ACHN (cell line): ENCODE measurements around the gene ATP8A2.

Experiments
- DNase-seq: peaks from one replicate; pipeline ENCODE4 v3.0.0-alpha.2; 2015
- in situ Hi-C: cut with HindIII; loops from 2 replicates; pipeline ENCODE4 v1.10.0; 2017; ENCODE audit warnings: low sequenced_read_pairs, low pct_ligation_motif_present, low pct_unique_long_range_greater_than_20kb

Gene ATP8A2

DNA sequence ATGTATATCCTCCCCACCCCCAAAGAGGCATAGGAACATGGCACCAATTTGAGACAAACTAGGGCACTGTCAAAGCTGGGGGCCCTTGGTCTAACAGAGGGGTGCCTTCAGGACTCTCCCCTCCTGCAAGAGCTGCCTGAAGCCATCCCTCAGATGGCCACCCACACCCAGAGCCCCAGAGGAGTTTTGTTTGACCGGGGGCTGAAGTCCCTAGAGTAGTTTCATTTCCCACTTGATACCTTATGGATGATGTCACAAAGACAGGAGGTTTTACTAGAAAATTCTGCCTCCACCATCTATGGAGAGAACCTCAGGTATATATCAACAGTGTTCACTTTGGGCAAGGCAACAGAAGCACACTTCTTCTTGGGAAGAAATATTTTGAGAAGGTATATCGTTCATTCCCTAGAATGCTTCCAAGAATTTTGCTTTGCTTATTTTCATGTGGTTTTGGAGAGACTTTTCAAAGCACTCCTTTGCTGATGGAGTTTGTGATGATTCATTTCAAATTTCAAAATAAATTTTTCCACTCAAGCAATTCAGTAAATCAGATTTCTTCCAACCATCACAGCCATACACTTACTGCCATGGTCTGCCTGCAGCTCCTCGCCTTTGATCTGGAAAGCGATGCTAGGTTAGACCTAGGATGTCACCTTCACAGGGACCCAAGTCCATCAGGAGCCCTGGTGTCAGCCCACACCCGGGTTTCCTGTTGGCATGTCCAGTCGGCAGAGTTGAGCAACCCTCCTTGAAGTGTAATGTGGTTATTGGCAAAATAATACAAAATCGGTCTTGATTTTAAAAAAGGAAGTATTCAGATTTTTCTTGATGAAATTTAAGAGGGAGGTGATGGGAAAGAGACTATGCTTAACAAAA is 473.0 kb downstream of the ATP8A2 start:
- DNase-seq, result no peak
- in situ Hi-C loops, result no loop called here

GRCh38 chr13:25846222-25846984 is 474.6 kb downstream of the ATP8A2 start:
- in situ Hi-C loops, result no loop called here

GRCh38 chr13:25847145-25847544 is 475.4 kb downstream of the ATP8A2 start:
- in situ Hi-C loops, result no loop called here

More at GRCh38 chr13:25846222-25846984, 474.6 kb downstream of the ATP8A2 start:
- no peak for DNase-seq

DNA sequence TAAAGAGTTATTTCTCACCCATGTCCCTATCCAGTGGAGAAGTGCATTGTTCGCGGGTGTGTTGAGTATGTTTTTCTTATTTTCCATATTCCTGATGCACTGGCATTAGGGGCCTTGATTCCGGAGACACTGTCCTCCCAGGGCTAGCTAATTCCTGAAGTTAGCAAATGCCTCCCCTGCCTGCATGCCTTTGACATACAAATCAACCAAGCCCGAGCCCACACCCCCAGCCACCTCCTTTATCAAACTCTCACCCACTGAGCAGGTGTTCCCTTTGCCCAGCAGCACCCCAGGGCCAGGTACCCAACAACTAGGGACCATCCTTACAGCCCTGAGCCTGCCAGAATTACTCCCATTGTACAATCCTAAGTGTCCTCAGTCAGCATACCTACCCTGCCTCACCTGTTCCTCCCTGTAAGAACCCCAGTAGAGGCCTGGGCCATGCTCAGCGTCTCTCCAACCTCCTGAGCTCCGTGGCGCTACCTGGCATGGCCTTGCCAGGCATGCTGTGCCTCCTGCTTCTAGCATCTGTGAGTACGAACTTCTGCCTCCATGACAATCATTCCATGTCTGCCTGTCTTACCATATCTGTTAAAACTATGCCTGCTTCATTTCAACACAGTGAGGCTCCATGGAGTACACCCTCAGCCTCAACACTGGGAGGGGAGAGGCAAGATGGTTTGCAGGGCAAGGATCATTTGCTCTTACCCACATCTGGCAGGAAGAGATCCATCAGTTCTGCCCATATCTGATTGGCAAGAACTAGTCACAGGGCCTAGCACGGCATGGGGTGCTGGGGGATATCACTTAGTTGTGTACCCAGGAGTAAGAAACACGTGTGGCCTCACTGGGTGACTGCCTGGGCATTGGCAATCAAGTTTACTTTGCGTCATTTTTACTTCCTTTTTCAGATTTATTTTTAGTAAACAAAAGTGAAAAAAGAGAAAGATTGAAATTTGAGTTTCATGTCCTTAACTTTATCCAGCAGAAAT is 476.2 kb downstream of the ATP8A2 start:
- in situ Hi-C loops, result no loop called here
- DNase-seq, result no peak

More at GRCh38 chr13:25847145-25847544, 475.4 kb downstream of the ATP8A2 start:
- no peak for DNase-seq

GRCh38 chr13:25848812-25849745 is 477.3 kb downstream of the ATP8A2 start:
- in situ Hi-C loops, result no loop called here
- no peak for DNase-seq

- in situ Hi-C loops, result no loop called here
- no peak for DNase-seq
Observed at GRCh38 chr13:25857830-25858229, 486.1 kb downstream of the ATP8A2 start.

DNA sequence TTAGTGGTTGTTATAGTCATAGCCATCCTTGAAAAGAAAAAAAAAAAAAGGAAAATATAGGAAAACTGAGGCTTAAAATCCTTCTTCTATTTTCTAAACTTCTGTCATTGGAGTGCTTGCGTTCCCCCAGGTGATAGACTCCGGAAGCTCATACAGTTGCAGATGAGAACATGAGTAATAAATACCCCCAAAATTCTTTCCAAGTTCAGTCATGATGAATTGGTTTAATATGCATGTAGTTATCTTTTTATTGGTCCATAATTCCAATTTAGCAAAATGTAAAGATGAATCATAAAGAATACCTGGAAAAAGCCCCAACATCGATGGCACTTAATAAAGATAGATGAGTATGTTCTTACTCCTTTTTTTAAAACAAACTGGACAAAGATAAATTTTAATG is 487.8 kb downstream of the ATP8A2 start:
- DNase-seq, result no peak
- in situ Hi-C loops, result no loop called here

GRCh38 chr13:25860265-25860664 is 488.5 kb downstream of the ATP8A2 start:
- in situ Hi-C loops, result no loop called here
- DNase-seq, result no peak

DNA sequence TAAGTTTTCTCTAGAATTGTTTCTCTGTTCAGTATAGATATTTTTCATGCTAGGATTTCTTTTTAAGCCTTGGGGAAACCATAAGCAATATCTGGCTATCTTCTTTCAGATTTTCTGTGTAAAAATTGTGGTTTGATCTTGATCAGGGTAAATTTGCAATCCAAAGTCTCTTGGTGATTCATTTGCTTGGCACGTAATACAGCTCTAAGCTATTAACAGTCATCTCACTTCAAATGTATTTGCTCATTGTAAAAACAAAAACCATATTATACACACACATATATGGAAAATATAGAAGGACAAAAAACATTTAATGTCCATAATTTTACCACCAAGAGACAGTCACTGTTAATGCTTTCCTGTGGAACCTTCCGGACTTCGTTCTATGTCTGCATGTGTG is 489.1 kb downstream of the ATP8A2 start:
- no peak for DNase-seq
- in situ Hi-C loops, result no loop called here

DNA sequence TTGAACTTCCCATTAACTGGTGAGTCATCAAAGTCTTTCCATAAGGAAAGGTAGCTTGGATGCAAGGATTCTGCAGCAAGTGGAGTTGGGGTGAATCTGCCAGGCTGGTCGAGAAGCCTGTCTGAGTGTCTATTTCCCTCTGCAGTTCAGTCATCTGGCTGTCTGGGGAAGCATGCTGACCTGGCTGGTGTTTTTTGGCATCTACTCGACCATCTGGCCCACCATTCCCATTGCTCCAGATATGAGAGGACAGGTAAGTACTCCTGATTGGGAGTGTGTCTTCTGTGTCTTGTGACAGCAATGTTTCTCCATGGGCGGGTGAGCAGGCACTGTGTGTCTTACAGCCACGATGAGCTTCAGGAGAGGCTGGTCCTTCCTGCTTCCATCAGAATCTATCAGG is 490.4 kb downstream of the ATP8A2 start:
- in situ Hi-C loops, result no loop called here
- no peak for DNase-seq

GRCh38 chr13:25864116-25864515 is 492.3 kb downstream of the ATP8A2 start:
- DNase-seq, result no peak
- in situ Hi-C loops, result no loop called here

GRCh38 chr13:25864936-25865335 is 493.2 kb downstream of the ATP8A2 start:
- no peak for DNase-seq
- in situ Hi-C loops, result no loop called here

- in situ Hi-C loops, result no loop called here
- DNase-seq, result no peak
Observed at GRCh38 chr13:25865391-25865790, 493.6 kb downstream of the ATP8A2 start.

GRCh38 chr13:25867038-25867437 is 495.3 kb downstream of the ATP8A2 start:
- in situ Hi-C loops, result no loop called here
- DNase-seq, result no peak

DNA sequence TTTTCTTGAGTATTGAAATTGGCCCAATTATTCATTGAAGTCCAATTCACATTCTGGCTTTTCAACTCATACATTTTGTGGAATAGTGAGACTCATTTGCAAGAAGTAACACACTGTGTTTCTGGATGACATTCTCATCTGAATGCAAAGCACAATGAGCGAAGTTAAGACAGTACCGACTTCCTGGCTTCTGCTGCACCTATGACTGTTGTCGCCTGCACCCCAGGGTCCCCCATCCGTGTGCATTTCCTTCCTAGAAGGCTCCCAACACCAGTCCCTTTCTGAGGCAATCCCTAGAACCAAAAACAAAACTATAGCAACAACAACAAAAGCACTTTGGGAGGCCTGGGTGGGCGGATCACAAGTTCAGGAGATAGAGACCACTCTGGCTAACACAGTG is 496.7 kb downstream of the ATP8A2 start:
- DNase-seq, result no peak
- in situ Hi-C loops, result no loop called here

- DNase-seq, result no peak
- in situ Hi-C loops, result no loop called here
Observed at GRCh38 chr13:25869941-25870340, 498.2 kb downstream of the ATP8A2 start.

DNA sequence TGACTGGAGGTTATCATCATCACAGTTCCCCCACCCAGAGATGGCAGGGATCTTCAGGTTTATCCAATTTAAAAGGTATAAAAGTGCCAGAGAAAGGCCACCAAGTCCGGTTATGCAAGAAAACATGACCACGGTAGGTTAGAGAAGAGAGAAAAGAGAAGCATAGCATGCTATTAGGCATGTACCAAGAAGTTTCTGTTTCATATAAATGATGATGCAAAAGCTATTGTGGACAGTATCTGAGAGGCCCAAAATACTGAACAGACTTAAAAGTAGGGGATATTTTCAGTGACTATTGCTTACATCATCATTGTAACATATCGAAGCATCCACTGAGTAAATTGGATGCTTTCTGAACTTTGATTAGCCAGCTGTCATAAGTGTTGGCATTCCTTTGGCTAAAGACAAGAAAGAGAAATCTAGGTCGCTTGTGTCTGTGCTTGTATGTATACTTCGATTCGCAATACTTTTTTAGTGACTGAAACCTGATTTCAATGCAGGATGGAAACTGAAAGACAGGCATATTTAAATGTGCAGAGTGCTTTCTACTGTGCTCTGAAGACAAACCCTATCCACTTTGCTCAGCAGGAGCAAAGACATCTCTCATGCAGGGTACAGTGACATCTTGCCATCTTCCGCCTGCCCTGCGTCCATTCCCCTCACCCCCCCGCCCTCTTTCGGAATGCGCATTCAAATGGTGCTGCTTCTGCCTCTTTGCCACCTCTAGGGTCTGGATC is 499.8 kb downstream of the ATP8A2 start:
- in situ Hi-C loops, result no loop called here
- no peak for DNase-seq
